ENCODE results near the gene RGS18.
"Not testable (repeated sequence)": the region's sequence is repeated elsewhere in the genome, so short reads cannot be mapped to it uniquely, and the experiment has no call there.

RGS18 gene

DNA sequence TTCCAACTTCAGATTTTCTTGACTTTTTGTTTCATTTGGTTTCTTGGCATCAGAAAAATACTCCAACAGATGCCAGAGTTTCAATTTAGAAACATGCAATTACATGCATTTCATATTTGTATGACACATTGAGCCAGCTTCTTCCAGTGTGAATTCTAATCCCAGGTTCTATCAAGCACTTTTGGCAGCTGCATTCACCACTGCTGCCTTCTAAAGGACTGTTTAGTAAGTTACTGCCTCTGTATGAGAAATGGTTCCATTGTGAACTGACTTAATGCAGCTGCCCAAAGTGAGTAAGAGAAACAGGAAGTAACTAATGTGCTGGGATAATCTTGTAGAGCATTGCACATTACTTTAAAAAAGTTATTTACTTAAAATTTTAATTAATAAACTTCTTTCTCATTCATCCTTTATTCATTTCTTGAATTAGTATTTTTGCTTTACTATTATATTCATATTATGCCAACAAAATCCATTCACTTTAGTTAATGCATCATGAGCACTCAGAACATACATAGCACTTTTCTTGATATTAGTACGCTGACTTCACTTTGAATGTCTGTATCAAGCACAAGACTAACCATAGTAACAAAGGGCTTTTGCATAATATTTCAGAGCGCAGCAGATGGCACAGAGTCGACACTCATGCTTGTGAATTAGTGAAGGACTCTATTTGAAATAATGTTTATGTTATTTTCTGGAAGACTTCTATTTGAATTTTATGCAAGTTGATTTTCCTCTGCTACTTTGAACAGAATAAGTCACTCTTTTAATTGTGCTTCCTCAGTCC, 9.8 kb downstream of the RGS18 start:
- no peak for DNase-seq

DNA sequence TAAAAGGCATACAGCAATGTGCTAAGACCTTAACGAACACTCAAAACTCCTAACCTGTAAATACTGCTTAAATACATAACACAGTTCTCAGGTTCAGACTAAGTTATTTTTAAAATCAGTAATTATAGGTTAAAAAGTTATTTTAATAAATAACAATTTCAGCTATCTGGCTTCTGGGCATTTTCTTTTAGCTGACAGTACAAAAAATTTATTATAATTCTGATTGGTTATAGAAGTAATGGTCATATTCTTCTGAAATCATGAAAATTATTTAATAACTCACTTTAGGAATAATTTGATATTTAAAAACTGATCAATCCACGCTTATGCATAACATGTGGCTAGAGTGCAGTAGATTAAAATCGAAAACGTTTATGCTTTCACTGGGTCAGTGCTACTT, 10.7 kb downstream of the RGS18 start:
- DNase-seq, result no peak

DNA sequence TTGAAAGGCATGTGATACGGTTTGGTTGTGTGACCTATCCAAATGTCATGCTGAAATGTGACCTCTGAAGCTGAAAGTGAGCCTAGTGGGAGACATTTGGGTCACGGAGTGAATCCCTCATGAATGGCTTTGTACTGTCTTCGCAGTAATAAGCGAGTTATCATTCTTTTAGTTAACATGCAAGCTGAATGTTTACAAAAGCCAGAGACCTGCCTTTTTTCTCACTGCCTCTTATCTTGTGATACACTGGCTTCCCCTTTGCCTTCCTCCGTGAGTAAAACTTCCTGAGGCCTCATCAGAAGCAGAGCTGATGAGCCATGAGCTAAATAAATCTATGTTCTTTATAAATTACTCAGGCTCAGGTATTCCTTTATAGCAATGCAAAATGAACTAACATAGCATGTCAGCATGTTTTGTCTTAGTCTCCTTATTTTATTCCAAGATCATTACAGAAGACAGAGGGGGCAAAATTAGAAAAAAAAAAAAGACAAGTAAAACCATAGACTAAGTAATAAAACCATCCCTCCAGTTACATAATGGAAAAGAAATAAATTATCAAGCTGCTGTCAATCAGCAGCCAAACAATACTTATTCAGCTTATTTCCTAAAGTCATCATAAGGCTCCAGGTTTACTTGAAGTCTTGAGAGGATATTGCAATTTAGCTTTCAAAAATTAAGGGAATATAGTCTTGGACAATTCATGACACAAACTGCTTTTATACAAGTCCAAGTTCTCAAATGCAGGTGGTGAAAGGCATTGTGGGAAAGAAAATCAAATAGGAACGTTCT, 12.1 kb downstream of the RGS18 start:
- DNase-seq, result no peak

DNA sequence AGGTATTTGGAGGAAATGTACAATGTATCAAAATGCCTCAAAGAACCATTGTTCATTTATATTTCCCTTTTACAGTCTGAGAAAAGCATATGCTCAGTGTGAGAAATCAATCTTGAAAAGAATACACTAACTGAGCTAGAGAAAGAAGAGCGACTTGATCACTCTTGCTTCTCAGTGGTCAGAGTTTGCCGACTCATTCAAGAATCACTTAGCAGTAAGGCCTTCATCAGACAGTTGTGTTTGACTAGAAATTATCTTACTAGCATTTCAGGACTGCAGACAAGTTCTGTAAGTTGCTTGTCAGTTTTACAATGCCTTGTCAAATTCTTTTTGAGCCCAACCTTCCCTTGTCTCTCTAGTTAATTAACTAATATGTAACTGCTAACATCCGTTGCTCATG, 12.9 kb downstream of the RGS18 start:
- DNase-seq, result no peak

DNA sequence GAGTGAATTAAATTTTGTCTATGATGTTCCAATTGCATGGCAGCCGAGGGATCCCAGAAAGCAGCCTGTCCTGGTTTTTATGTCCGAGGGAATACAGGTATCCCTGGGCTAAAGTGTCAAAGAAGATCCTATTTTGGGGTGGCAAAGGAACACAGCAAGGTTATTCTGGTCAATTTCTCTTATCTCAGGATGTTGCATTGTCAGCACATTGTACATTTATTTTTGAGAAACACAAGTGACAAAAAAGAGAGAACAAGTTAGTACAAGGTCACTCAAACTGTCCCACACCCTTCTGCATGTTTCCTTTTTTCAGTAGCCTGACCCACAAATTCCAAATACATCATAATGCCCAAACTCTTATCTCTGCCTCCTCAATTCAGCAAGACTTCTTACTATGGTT, 17.7 kb downstream of the RGS18 start:
- DNase-seq, result no peak

DNA sequence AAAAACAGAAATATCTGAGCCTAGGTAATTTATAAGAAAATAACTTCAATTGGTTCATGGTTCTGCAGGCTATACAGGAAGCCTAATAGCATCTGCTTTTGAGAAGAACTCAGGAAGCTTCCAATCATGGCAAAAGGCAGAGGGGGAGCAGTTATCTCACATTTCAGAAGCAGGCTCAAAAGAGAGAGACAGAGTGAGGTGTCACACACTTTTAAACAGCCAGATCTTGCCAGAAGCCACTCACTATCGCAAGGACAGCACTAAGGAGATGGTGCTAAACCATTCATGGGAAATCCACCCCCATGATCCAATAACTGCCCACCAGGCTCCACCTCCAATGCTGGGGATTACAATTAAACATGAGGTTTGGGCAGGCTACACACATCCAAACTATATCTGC, 25.5 kb downstream of the RGS18 start:
- DNase-seq, result no peak

DNA sequence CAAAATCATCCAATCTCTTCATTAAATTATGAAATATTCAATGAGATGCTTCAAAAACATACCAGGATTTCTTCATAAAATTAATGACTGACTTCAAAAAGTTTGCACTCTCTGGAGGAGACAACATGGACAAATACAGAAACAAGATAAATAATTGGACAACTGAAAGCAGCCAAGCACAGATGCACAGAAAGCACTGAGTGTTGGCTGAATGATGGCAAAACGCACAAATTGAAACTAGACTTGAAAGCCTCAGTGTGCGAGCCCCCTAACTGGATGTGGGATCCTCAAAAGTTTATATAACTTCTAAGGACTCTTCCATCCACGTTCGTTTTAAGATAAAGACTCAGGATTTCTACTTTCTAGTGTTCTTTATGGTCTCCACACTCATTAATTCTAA, 27.9 kb downstream of the RGS18 start:
- DNase-seq, result no peak

DNA sequence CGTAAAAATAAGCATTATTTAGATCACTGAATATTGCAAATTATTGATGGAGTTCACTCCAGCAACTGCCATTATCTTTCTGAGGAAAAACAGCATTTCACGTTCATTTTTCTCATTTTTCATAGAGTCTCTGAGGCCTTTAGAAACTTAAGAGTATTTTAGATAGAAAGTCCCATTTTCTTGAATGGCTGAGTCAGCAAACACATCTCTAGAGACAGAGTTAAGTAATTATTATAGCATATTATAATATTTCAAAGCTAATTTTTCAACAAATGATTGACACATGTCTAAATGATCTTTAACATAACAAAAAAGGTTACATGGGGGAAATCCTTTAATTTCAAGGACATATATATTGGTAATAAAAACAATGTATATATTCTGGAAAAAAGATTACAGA, 31.8 kb downstream of the RGS18 start:
- no peak for DNase-seq

DNA sequence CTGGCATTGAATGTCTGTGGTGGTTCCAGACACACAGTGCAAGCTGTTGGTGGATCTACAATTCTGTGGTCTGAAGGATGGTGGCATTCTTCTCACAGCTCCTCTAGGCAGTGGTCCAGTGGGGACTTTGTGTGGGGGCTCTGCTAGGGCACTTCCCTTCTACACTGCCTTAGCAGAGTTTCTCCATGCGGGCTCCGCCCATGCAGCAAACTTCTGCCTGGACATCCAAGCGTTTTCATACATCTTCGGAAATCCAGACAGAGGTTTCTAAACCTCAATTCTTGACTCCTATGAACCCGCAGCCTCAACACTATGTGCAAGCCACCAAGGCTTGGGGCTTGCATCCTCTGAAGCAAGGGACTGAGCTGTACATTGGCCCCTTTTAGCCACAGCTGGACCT, 43.0 kb downstream of the RGS18 start:
- DNase-seq, result no peak

DNA sequence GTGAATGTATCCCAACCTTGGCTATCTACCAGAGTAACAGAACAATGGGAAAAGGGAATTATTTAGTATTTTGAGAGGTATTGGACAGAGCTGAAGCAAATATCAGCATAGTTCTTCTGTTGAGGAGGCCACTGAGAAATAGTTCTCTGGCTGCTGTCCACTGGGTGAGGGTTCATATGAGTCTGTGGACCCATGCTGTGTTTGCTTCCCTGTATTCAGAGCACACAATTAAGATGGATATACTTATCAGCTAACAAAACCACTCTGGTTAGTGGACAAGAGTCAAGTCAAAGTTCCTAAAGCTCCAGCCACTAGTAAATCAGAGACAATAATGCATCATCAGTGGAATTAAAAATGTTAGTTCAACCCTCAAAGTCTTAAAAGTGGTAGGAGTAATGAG, 66.1 kb downstream of the RGS18 start:
- no peak for DNase-seq

DNA sequence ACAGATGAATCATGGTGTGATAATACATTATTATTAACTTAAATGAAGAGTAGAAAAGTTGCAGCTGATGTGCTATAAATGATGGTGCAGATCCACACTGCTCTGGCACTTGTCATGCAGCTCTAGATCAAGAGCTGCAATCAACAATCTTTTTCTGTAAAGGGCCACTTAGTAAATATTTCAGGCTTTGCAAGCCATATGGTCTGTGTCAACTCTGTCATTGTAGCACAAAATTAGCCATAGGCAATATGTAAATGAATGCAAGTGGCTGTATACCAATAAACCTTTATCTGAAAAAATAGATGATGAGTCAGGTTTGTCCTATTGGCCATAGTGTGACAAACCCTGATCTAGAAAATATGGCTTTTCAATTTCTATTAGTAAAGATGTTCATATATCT, 66.6 kb downstream of the RGS18 start:
- no peak for DNase-seq

DNA sequence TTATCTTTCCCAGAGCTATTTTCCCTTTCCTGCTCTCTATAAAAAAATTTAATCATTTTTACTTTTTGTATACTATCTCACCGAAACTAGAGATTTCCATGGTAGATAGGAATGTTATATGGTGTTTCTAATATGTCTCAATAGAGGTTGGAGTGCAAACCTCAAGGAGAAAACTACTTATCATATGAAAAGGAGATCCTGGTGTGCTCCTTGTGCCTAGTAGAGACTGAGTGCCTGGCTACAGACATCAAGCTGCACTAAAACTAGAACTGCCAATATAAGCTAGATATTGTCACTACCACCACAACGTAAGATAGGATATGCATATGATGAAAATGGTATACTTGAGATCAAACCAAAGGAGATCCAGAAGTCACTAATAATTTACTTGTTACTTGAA, 67.0 kb downstream of the RGS18 start:
- DNase-seq, result no peak

DNA sequence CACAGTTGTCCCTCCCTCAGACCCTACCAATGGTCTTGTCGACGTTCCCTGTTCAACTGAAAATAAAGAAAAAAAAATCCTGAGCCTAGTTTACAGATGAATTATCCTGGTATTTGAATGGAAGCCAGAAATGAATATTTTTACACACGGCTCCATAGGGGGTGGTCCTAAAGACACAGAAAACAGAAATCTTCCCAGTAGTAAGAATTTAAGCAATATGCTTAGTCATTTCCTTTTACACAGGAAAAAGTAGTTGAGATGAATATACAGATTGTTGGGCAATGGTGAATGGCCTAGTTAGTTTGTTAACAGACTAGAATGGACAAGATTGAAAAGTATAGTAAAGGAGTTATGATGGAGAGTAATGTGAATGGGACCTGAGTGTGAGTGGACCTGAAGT, 67.4 kb downstream of the RGS18 start:
- no peak for DNase-seq

DNA sequence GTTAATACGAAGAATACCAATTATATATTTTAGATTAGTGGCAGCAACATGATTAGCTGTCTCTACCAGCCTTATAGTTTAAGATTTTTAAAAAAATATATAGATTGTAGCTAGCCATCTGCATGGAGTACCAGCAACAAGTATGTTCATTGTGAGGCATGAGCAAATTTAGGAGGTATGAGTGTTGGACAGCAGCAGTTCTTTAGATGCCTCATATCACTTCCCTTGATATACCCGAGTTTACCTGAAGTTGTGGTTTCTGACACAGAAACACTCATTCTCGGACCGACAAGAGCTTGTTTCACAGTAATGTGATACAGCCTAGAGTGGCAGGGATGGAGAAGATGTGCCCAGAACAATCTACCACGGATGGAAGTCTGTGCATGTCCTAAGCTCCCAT, 69.1 kb downstream of the RGS18 start:
- no peak for DNase-seq

DNA sequence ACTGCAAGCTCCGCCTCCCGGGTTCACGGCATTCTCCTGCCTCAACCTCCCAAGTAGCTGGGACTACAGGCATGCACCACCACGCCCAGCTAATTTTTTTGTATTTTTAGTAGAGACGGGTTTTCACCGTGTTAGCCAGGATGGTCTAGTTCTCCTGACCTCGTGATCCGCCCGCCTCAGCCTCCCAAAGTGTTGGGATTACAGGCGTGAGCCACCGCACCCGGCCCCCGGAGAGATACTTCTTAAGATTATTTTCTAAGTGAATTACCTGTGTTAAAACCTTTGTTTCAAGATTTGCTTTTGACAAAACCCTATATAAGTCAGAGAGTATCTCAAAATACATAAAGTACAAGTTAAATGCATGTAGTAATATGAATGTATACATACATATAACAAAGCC, 69.7 kb downstream of the RGS18 start:
- DNase-seq, result not testable (repeated sequence)

DNA sequence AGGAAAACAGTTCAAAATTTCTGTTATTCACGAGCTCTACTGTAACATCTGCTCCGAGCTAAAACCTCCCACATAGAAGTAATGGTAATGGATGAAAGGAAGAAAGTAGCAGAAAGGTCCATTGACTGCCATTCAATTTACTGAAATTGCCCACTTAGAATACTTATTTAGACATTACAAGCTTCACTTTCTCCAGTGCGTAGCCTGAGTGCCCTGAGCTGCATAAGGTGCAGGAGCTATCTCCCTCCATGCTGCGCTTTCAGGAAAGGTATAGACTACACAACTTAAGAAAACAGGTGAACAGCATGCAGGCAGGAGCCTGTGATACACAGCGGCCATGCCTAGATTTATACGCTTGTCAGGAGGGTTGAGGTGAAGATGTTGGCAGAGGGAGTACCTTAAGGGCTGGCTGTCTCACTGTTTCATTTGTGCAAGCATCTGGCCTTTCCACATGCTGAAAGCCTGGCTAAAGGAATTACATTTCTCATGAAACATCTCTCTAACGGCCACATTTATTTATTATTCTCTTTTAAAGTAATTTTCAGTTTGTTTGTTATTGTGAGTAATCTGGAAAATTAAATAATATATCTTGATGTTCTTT, 74.7 kb downstream of the RGS18 start:
- DNase-seq, result no peak

DNA sequence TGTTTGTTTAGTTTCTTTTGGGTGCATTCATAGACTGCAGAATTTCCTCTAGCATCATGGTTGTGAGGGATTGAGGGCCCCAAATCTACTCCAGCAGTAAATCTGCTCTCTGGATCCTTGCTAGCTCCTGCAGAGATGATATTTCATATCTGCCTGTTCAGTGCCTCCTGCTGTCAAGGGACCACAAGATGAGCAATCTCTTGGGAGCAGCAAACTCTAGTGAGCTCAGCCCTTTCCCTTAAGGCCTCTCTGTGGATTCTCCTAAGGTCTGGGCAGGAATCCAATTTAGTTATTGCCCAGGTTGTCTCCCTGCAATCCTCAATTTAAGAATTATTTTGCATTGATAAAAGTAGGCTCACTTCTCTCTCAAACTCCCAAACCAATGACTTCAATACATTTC, 76.9 kb downstream of the RGS18 start:
- DNase-seq, result no peak
